Astrocyte of the cerebellum (primary cell): Measurements from ENCODE around the gene TSPAN3.

Experiments used
- DNase-seq: peaks from one replicate; pipeline ENCODE4 v3.0.0-alpha.2; 2011; ENCODE audit warnings: low read depth
- H3K4me3 ChIP-seq: 2 replicates; pipeline ENCODE4 v1.5.1; 2011; ENCODE audit warnings: mild to moderate bottlenecking, low read depth, low read length, moderate library complexity
- in situ Hi-C: cut with HindIII; loops from 2 replicates; pipeline ENCODE4 v1.10.0; 2017; ENCODE audit warnings: low sequenced_read_pairs
- TF ChIP-seq, protein P1 (sequence below): IDR thresholded peaks from 2 replicates; pipeline ENCODE4 v1.5.1; 2012; ENCODE audit warnings: low read length, low read depth, moderate library complexity, mild to moderate bottlenecking; ENCODE audit errors: missing control alignments

Gene TSPAN3

DNA sequence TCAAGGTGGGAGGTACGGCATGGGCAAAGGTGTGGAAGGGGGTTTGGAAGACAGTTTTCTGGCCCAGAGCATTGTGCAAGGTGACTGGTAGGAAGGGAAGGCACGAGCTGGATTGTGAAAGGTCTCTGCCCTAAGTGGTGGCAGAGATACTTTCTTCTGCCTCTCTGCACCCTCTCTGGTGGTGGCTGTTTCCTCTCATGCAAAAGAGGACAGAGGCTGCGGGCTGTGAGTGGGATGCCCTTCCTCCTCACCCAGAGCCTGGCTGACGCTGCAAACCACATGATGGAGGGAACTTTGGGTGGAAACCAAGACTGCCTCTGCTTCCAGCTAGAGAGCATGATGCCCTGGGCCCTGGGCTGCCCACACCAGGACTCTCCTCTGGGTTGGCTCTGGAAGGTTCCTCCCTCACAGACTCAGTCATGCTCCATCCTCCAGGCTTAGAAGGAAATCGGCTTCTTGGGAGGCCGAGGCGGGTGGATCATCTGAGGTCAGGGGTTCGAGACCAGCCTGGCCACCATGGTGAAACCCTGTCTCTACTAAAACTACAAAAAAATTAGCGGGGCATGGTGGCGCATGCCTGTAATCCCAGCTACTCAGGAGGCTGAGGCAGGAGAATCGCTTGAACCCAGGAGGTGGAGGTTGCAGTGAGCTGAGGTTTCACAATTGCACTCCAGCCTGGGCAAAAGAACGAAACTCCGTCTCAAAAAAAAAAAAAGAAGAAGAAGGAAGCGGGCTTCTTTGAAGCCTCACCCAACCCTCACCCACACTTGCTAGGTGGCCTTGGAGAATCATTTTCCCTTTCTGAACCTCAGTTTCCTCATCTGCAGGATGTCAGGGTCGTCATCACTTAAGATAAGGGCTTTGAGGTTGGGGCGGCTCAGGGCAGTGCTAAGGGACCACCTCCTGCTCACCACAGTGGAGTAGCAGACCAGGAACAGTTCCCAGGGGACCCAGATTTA is 67.7 kb downstream of the TSPAN3 start:
- in situ Hi-C loops = no loop called here
- H3K4me3 ChIP-seq = no peak overlapping the region
- no peak for DNase-seq
- TF ChIP-seq, protein P1, sequence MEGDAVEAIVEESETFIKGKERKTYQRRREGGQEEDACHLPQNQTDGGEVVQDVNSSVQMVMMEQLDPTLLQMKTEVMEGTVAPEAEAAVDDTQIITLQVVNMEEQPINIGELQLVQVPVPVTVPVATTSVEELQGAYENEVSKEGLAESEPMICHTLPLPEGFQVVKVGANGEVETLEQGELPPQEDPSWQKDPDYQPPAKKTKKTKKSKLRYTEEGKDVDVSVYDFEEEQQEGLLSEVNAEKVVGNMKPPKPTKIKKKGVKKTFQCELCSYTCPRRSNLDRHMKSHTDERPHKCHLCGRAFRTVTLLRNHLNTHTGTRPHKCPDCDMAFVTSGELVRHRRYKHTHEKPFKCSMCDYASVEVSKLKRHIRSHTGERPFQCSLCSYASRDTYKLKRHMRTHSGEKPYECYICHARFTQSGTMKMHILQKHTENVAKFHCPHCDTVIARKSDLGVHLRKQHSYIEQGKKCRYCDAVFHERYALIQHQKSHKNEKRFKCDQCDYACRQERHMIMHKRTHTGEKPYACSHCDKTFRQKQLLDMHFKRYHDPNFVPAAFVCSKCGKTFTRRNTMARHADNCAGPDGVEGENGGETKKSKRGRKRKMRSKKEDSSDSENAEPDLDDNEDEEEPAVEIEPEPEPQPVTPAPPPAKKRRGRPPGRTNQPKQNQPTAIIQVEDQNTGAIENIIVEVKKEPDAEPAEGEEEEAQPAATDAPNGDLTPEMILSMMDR = no peak

DNA sequence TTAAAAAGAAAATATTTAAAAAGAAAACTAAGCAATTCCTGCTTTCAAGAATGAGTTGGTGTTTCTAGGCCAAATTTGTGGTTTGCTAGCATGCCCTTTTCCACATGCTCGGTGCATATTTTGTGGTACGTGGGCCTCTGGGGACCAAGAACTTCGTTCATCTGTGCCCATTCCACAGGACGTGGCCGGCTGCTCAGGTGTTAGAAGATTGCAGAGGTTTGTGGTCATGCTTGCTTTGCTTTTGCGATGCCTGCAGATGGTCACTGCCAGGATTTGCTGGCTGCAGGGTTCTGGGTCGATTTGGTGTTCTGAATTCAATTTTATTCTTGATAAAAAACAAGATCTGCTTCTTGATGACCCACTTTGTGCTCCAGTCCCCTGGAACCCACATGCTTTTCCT is 68.5 kb downstream of the TSPAN3 start:
- TF ChIP-seq, protein P1 = no peak
- H3K4me3 ChIP-seq = no peak overlapping the region
- in situ Hi-C loops = no loop called here
- no peak for DNase-seq

DNA sequence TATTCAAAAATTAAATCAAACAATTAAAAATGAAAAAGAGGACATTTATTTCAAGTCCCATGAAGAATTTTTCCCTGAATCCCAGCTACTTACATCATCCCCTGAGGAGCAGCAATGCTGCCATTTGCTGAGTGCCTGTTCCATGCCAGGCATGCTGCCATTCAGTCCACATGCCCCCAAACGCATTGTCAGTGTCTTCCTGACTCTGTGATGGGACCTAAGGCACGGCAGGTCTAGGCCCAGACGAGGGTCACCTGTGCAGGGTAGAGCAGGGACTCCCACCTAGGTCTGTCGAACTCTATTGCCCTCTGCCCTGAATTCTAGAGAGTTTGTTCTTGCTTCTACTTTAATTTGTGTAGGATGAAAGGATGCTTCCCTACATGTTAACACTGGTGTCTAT is 68.9 kb downstream of the TSPAN3 start:
- H3K4me3 ChIP-seq = no peak overlapping the region
- TF ChIP-seq, protein P1 = no peak
- DNase-seq = no peak
- in situ Hi-C loops = no loop called here

DNA sequence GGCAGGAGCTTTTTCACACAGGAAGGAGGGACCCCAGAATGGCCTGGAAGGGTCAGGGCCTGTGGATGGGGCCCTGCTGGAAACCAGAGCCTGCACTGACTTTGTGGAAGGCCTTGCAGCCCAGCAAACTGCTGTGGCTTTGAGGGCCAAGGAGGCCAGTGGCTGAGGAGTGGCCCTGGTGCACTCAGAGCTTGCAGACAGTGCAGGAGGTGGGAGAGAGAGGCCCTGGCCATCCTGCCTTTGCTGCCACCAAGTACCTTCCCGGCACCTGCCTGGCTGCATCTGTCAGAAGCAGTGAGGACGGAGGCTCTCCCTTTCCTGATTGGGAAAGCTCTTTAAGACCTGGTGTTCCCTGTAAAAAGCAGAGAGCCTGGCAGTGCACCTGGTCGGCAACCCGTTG is 69.6 kb downstream of the TSPAN3 start:
- no peak for DNase-seq

DNA sequence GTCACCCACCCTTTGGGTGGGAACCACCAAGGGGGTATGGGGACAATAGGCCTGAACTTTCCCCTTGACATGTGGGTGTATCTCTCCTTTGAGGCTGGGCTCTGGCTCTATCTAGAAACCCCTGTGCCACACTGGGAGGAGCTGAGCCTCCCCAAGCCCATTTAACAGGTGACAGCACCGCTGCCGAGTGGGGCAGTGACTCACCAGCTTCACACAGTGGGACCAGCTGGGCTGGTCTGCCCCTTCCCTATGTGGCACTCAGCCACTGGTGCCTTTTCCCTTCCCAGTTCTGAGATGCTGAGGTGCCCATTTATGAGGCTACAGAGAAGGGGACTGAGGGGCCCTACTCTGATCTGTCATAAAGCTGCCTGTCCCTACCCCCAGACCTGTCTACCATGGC is 70.9 kb downstream of the TSPAN3 start:
- in situ Hi-C loops = no loop called here
- TF ChIP-seq, protein P1 = no peak
- H3K4me3 ChIP-seq = no peak overlapping the region
- DNase-seq = no peak

More for the DNA sequence above, 69.6 kb downstream of the TSPAN3 start:
- TF ChIP-seq, protein P1 = no peak
- no peak overlapping the region for H3K4me3 ChIP-seq
- in situ Hi-C loops = no loop called here

DNA sequence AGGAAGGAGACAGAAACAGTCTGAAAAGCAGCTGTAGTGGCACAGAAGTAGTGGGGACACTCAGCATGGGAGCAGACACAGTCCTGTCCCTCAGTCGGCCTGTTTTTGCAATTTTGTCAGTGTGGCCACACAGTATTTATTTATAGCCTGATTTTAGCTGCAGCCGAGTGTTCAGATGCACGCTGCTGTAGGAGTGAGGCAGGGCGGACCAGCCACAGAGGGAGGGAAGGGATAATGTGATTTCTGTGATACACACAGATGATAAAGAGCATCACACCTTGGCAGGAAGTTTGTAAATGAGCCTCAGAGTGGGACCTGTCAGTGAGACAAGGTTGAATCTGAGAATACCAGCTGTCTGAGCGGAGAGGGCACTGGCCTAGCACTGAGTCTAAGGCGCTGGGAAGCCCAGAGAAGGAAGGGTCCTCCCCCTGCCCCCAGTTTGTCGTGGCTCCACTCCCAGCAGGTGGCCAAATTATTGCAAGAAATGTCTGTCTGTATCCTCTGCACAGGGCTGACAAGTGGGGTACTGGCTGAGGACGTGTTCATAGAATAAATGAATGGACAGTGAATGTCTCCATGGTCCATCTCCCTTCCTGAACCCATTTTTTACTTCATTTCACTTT is 72.1 kb downstream of the TSPAN3 start:
- in situ Hi-C loops = no loop called here
- DNase-seq = no peak
- TF ChIP-seq, protein P1 = no peak
- no peak overlapping the region for H3K4me3 ChIP-seq
